ENCODE measurements around the gene STK33. TPM values are rescaled to one million over a fixed set of nuclear protein-coding genes. Genes with fewer than 3 reads are reported as not detected.

The STK33 gene
- total RNA-seq, 1 donor from 2014 or later, result 17.9 TPM

GRCh38 chr11:8624698-8625097 lies 30.7 kb upstream of the STK33 start:
- TF ChIP-seq CTCF (IDR thresholded peaks at IDR 0.05; ENCODE audit: unreplicated experiment), result no peak
- H3K36me3 Mint-ChIP-seq (ENCODE audit: low read depth, unreplicated experiment), result peaks cover 15% of the 10 kb centered on the region
- peaks cover 4% of the 10 kb centered on the region for H3K4me1 Mint-ChIP-seq (ENCODE audit: unreplicated experiment)
- H3K27me3 Mint-ChIP-seq (ENCODE audit: unreplicated experiment), result peaks cover 1% of the 10 kb centered on the region
- DNase-seq (ENCODE audit: low spot score), result no peak
- no peak overlapping the region for H3K4me3 Mint-ChIP-seq (ENCODE audit: unreplicated experiment)
- no peak overlapping the region for H3K27ac Mint-ChIP-seq (ENCODE audit: unreplicated experiment)
- no peaks in the 10 kb centered on the region for H3K9me3 Mint-ChIP-seq (ENCODE audit: unreplicated experiment)

GRCh38 chr11:8621147-8621546 lies 27.1 kb upstream of the STK33 start:
- TF ChIP-seq CTCF (IDR thresholded peaks at IDR 0.05; ENCODE audit: unreplicated experiment), result no peak
- H3K4me3 Mint-ChIP-seq (ENCODE audit: unreplicated experiment), result no peak overlapping the region
- H3K27me3 Mint-ChIP-seq (ENCODE audit: unreplicated experiment), result peaks cover 3% of the 10 kb centered on the region
- peaks cover 4% of the 10 kb centered on the region for H3K4me1 Mint-ChIP-seq (ENCODE audit: unreplicated experiment)
- no peak overlapping the region for H3K27ac Mint-ChIP-seq (ENCODE audit: unreplicated experiment)
- peaks cover 34% of the 10 kb centered on the region for H3K36me3 Mint-ChIP-seq (ENCODE audit: low read depth, unreplicated experiment)
- no peaks in the 10 kb centered on the region for H3K9me3 Mint-ChIP-seq (ENCODE audit: unreplicated experiment)
- no peak for DNase-seq (ENCODE audit: low spot score)

- H3K36me3 Mint-ChIP-seq (ENCODE audit: low read depth, unreplicated experiment), result peaks cover 27% of the 10 kb centered on the region
Observed at GRCh38 chr11:8617063-8617462, 23.0 kb upstream of the STK33 start.

GRCh38 chr11:8615291-8616032 lies 21.4 kb upstream of the STK33 start:
- no peaks in the 10 kb centered on the region for H3K9me3 Mint-ChIP-seq (ENCODE audit: unreplicated experiment)
- H3K27me3 Mint-ChIP-seq (ENCODE audit: unreplicated experiment), result peaks cover 9% of the 10 kb centered on the region
- H3K27ac Mint-ChIP-seq (ENCODE audit: unreplicated experiment), result no peak overlapping the region
- peaks cover 38% of the 10 kb centered on the region for H3K4me1 Mint-ChIP-seq (ENCODE audit: unreplicated experiment)
- no peak for DNase-seq (ENCODE audit: low spot score)
- H3K36me3 Mint-ChIP-seq (ENCODE audit: low read depth, unreplicated experiment), result peaks cover 23% of the 10 kb centered on the region
- no peak overlapping the region for H3K4me3 Mint-ChIP-seq (ENCODE audit: unreplicated experiment)
- no peak for TF ChIP-seq CTCF (IDR thresholded peaks at IDR 0.05; ENCODE audit: unreplicated experiment)

More at GRCh38 chr11:8617063-8617462, 23.0 kb upstream of the STK33 start:
- H3K27me3 Mint-ChIP-seq (ENCODE audit: unreplicated experiment), result peaks cover 9% of the 10 kb centered on the region
- no peak overlapping the region for H3K4me3 Mint-ChIP-seq (ENCODE audit: unreplicated experiment)
- no peaks in the 10 kb centered on the region for H3K9me3 Mint-ChIP-seq (ENCODE audit: unreplicated experiment)
- no peak for DNase-seq (ENCODE audit: low spot score)
- H3K27ac Mint-ChIP-seq (ENCODE audit: unreplicated experiment), result no peak overlapping the region
- H3K4me1 Mint-ChIP-seq (ENCODE audit: unreplicated experiment), result peaks cover 27% of the 10 kb centered on the region
- TF ChIP-seq CTCF (IDR thresholded peaks at IDR 0.05; ENCODE audit: unreplicated experiment), result no peak

DNA sequence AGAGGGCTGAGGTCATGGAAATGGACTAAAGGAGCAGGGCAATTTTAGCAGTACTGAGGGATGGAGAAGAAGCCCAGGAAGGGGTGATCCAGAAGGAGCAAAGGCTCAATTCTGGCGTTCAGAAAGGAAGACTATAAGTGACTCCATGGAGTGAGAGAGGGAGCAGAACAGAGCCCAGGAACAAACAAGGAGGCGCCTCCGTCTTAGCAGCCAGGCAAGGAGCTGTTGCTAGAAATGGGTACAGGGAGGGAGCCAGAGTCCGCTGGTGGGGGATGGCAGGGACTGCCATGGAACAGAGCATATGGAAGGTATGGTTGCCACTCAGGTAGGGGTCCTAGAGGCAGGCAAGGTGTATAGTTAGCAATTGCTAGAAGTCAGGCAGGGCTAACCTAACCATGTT lies 20.5 kb upstream of the STK33 start:
- Mint-ChIP-seq H3K9me3 (ENCODE audit: unreplicated experiment) (no peaks in the 10 kb centered on the region), H3K27me3 (ENCODE audit: unreplicated experiment) (peaks cover 8% of the 10 kb centered on the region), H3K27ac (ENCODE audit: unreplicated experiment) (peak overlapping the region; percentile 92), H3K4me3 (ENCODE audit: unreplicated experiment) (peak overlapping the region; percentile 44), H3K4me1 (ENCODE audit: unreplicated experiment) (peaks cover 44% of the 10 kb centered on the region), H3K36me3 (ENCODE audit: low read depth, unreplicated experiment) (peaks cover 17% of the 10 kb centered on the region)
- TF ChIP-seq CTCF (IDR thresholded peaks at IDR 0.05; ENCODE audit: unreplicated experiment), result no peak
- DNase-seq (ENCODE audit: low spot score), result no peak

All from endothelial cell (in vitro differentiated cells).